Memory B cell (primary cell): ENCODE measurements around the gene AMN.
A peak's percentile ranks its signal among the peaks of the same experiment; 100 is the strongest.

Experiments
- ATAC-seq: fragments of 150-1000 bp; cut with Tn5 transposase; 2 replicates; pipeline ENCODE4 v1.10.0; 2021; ENCODE audit warnings: low read depth, mild to moderate bottlenecking, moderate library complexity
- DNase-seq, 2 donors: peaks; one replicate each; pipeline ENCODE4 v3.0.0; 2022; ENCODE audit warnings: low spot score in 2 of 2
- H3K27ac Mint-ChIP-seq: one replicate; pipeline ENCODE4 v1.8.0; 2022; ENCODE audit warnings: mild to moderate bottlenecking, moderate library complexity, mixed read lengths
- H3K27me3 Mint-ChIP-seq: one replicate; pipeline ENCODE4 v1.8.0; 2022; ENCODE audit warnings: mixed read lengths
- H3K36me3 Mint-ChIP-seq: one replicate; pipeline ENCODE4 v1.8.0; 2022; ENCODE audit warnings: mild to moderate bottlenecking, mixed read lengths
- H3K4me1 Mint-ChIP-seq: one replicate; pipeline ENCODE4 v1.8.0; 2022; ENCODE audit warnings: mixed read lengths
- H3K4me3 Mint-ChIP-seq: one replicate; pipeline ENCODE4 v1.8.0; 2022; ENCODE audit warnings: mild to moderate bottlenecking, moderate library complexity, mixed read lengths
- H3K9me3 Mint-ChIP-seq: one replicate; pipeline ENCODE4 v1.8.0; 2022; ENCODE audit warnings: mixed read lengths

The AMN gene

DNA sequence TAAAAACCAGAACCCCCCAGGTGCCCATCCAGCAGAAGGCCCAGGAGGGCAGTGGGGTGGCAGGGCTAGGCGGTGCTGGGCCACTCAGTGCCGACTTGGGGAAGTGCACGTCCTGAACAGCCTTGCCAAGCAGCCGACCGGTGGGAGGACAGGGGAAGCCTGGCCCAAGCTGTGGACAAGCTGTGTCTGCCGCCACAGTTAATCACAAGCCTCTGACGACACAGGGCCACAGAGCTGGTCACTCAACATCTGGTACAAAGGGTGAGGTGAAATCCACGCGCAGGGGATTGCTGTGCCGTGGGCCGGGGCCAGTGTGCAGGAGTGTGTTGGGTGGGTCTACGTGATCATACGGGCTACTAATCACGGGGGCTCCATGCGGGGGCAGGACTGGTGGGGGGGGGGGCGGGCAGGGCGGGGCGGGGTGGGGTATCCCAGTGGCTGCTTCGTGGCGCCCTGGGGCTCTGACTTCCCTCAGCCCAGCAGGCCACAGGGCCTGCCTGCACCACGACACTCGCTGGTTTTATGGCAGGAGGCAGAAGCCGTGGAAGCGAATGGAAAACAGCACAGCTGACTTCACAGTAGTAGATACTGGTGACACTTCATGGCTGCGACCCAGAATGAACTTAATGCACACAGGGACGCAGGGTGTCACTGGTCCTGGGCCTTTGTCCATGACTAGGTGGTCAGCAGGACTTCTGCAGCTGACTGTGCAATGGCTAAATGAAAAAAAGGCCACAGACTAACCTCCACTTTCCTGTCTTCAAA is 10.2 kb downstream of the AMN start:
- ATAC-seq = no peak
- Mint-ChIP-seq H3K27me3 (no peaks in the 10 kb centered on the region), H3K27ac (no peak overlapping the region)

DNA sequence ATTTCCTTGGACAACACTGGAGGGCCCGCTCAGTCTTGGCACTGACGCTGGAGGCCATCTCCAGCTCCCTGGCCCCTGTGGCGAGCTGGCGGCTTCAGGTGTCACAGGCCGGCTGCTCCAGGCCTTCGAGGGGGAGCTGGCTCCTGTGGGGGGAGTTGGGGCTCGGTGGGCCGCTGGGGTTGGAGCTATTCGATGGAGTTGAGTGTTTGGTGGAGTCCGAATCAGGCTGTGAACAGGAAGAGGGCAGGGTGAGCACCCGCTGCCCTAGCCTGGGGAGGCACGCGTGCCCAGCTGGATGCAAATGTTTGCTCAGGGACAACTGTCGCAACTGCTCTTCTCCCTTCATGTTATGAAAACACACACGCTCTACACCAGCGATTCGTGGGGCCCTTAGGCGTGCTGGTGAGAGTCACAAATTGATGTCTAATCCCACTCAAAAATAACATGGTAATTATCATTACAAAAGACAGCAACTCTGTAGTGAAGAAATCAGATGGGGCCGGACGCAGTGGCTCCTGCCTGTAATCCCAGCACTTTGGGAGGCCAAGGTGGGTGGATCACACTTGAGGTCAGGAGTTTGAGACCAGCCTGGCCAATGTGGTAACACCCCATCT is 11.3 kb downstream of the AMN start:
- H3K9me3 Mint-ChIP-seq = no peaks in the 10 kb centered on the region
- peaks cover 7% of the 10 kb centered on the region for H3K36me3 Mint-ChIP-seq
- no peaks in the 10 kb centered on the region for H3K27me3 Mint-ChIP-seq
- H3K4me1 Mint-ChIP-seq = peaks cover 12% of the 10 kb centered on the region
- DNase-seq (no peak), ATAC-seq (no peak)
- H3K27ac Mint-ChIP-seq = no peak overlapping the region
- no peak overlapping the region for H3K4me3 Mint-ChIP-seq

More for the DNA sequence above, 10.2 kb downstream of the AMN start:
- no peak for DNase-seq
- Mint-ChIP-seq H3K36me3 (peaks cover 7% of the 10 kb centered on the region), H3K4me3 (no peak overlapping the region), H3K9me3 (no peaks in the 10 kb centered on the region), H3K4me1 (peaks cover 15% of the 10 kb centered on the region)

DNA sequence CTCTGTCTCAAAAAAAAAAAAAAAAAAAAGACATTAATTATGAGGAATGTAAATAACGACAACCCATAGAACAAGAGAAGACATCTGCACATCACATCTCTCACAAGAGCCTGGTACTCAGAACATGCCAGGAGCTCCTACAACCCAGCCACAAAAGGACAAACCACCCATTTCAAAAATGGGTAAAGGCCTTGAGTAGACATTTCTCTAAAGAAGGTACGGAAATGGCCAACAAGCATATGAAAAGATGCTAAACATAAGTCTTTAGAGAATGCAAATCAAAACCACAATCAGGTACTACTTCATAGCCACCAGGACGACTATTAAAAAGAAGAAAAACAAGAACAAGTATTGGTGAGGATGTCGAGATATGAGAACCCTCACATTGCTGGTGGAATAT is 13.3 kb downstream of the AMN start:
- peak; percentile 39 for ATAC-seq
- Mint-ChIP-seq H3K9me3 (no peaks in the 10 kb centered on the region), H3K27me3 (no peaks in the 10 kb centered on the region), H3K27ac (no peak overlapping the region), H3K36me3 (peaks cover 11% of the 10 kb centered on the region), H3K4me3 (no peak overlapping the region), H3K4me1 (peaks cover 11% of the 10 kb centered on the region)
- no peak for DNase-seq

DNA sequence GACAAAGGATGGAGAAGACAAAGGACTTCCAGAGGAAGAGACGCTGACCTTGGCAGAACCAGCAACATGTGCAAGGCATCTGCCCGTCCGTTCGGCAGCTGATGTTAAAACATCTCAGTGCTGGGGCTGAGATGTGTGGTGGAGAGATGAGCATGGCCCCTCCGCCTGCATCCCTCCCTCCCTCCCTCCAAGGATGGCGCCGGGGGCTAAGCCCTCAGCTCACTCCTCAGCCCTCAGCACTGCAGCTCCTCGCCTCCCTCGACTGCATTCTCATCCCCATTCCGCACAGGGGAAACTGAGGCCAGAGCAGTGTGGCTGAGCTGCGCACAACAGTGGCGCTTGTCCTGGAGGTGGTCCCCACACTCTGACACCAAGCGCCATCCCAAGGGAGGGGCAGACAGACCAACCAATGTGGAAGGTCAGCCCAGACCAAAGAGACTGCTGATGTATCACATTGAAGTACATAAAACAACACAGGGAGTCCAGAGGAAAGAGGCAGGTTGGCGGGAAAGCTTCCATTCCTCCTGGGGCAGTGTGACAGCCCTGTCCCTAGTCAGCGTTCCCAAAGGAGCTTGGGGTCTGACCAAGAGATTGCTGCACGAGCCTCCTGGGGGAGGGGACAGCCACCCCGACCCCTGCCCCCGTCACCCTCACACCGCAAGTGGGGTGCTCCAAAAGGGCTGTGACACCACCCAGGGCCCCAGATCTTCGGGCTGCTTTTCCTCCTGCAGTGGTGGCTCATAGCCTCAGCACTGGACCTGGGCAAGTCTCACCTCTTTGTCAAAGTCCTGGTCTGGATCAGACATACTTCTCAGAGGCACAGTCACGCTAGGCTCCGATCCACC is 15.1 kb downstream of the AMN start:
- Mint-ChIP-seq H3K4me1 (peaks cover 17% of the 10 kb centered on the region), H3K4me3 (no peak overlapping the region), H3K9me3 (no peaks in the 10 kb centered on the region), H3K27ac (peak overlapping the region; percentile 50), H3K27me3 (no peaks in the 10 kb centered on the region), H3K36me3 (peaks cover 11% of the 10 kb centered on the region)
- no peak for DNase-seq
- ATAC-seq = no peak

- no peak overlapping the region for H3K4me3 Mint-ChIP-seq
- H3K4me1 Mint-ChIP-seq = peaks cover 17% of the 10 kb centered on the region
Measured at GRCh38 chr14:102938191-102938590, 15.7 kb downstream of the AMN start.

GRCh38 chr14:102939329-102939728 is 16.9 kb downstream of the AMN start:
- Mint-ChIP-seq H3K27ac (no peak overlapping the region), H3K4me3 (no peak overlapping the region), H3K9me3 (no peaks in the 10 kb centered on the region), H3K4me1 (peaks cover 17% of the 10 kb centered on the region), H3K27me3 (no peaks in the 10 kb centered on the region), H3K36me3 (peaks cover 17% of the 10 kb centered on the region)
- DNase-seq (no peak), ATAC-seq (no peak)

More at GRCh38 chr14:102938191-102938590, 15.7 kb downstream of the AMN start:
- DNase-seq (no peak), ATAC-seq (no peak)
- Mint-ChIP-seq H3K9me3 (no peaks in the 10 kb centered on the region), H3K36me3 (peaks cover 10% of the 10 kb centered on the region), H3K27ac (no peak overlapping the region), H3K27me3 (no peaks in the 10 kb centered on the region)

- H3K4me3 Mint-ChIP-seq = no peak overlapping the region
- no peak overlapping the region for H3K27ac Mint-ChIP-seq
- H3K4me1 Mint-ChIP-seq = peaks cover 16% of the 10 kb centered on the region
- peaks cover 17% of the 10 kb centered on the region for H3K36me3 Mint-ChIP-seq
- ATAC-seq = no peak
- no peaks in the 10 kb centered on the region for H3K9me3 Mint-ChIP-seq
- no peaks in the 10 kb centered on the region for H3K27me3 Mint-ChIP-seq
- no peak for DNase-seq
Measured at GRCh38 chr14:102939820-102940561, 17.5 kb downstream of the AMN start.

- Mint-ChIP-seq H3K27me3 (no peaks in the 10 kb centered on the region), H3K36me3 (peaks cover 17% of the 10 kb centered on the region), H3K9me3 (no peaks in the 10 kb centered on the region), H3K4me1 (peaks cover 11% of the 10 kb centered on the region), H3K27ac (no peak overlapping the region), H3K4me3 (no peak overlapping the region)
- no peak for ATAC-seq
- DNase-seq = no peak
Measured at GRCh38 chr14:102940729-102941362, 18.4 kb downstream of the AMN start.

GRCh38 chr14:102941419-102942011 is 19.1 kb downstream of the AMN start:
- Mint-ChIP-seq H3K27ac (no peak overlapping the region), H3K4me3 (no peak overlapping the region), H3K4me1 (peaks cover 10% of the 10 kb centered on the region), H3K27me3 (no peaks in the 10 kb centered on the region), H3K36me3 (peaks cover 15% of the 10 kb centered on the region), H3K9me3 (no peaks in the 10 kb centered on the region)
- ATAC-seq (peak; percentile 38), DNase-seq (no peak)

DNA sequence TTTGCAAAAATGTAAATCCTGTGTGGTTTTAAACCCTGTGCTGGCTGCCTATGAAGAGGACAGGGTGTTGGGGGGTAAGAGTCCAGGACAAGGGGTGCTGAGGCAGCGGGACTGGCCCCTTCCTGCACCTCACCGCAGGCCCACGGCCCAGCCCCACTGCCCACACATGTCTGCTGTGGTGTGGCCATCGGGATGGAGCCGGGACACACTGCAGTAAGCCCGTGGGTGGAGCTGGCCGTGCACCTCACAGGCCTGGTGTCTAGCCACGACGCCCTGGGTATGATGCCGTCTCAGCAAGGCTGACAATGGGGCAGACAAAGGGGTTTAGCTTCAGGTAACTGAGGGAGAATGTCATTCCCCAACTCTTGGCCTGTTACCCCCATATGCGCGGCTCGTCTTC is 19.6 kb downstream of the AMN start:
- H3K27me3 Mint-ChIP-seq = no peaks in the 10 kb centered on the region
- H3K27ac Mint-ChIP-seq = no peak overlapping the region
- DNase-seq (no peak), ATAC-seq (no peak)
- H3K9me3 Mint-ChIP-seq = no peaks in the 10 kb centered on the region
- H3K36me3 Mint-ChIP-seq = peaks cover 13% of the 10 kb centered on the region
- H3K4me1 Mint-ChIP-seq = peaks cover 11% of the 10 kb centered on the region
- H3K4me3 Mint-ChIP-seq = no peak overlapping the region

GRCh38 chr14:102943454-102943853 is 21.0 kb downstream of the AMN start:
- Mint-ChIP-seq H3K9me3 (no peaks in the 10 kb centered on the region), H3K36me3 (peaks cover 12% of the 10 kb centered on the region), H3K27me3 (no peaks in the 10 kb centered on the region), H3K27ac (no peak overlapping the region), H3K4me1 (peaks cover 18% of the 10 kb centered on the region), H3K4me3 (no peak overlapping the region)
- no peak for ATAC-seq
- no peak for DNase-seq

GRCh38 chr14:102943979-102944378 is 21.5 kb downstream of the AMN start:
- Mint-ChIP-seq H3K4me3 (no peak overlapping the region), H3K4me1 (peaks cover 22% of the 10 kb centered on the region), H3K27ac (no peak overlapping the region), H3K9me3 (no peaks in the 10 kb centered on the region), H3K36me3 (peaks cover 12% of the 10 kb centered on the region), H3K27me3 (no peaks in the 10 kb centered on the region)
- DNase-seq = no peak
- no peak for ATAC-seq
